ENCODE data around the gene IGDCC3. TPM values are rescaled to one million over a fixed set of nuclear protein-coding genes. Genes with fewer than 3 reads are reported as not detected.

The IGDCC3 gene
- polyA plus RNA-seq, 1 donor (not counting 4 experiments of a cell fraction or from before 2014, with no cell fraction given) = not detected

- no peaks in the 10 kb centered on the region for H3K9me3 ChIP-seq (ENCODE audit: control insufficient read depth, low read depth, low read length)
- FAIRE-seq (no peak), DNase-seq (ENCODE audit: low read depth, low spot score) (no peak)
- H3K4me3 ChIP-seq (ENCODE audit: control insufficient read depth in 2 of 3, extremely low read depth in 1 of 3, insufficient read depth in 2 of 3, low read depth in 1 of 3, low read length in 3 of 3) = no peak overlapping the region
- no peaks in the 10 kb centered on the region for H3K9me1 ChIP-seq (ENCODE audit: control insufficient read depth, extremely low read depth, insufficient read depth, low read length)
- H4K20me1 ChIP-seq (ENCODE audit: control insufficient read depth, extremely low read depth, insufficient read depth, low read length) = no peaks in the 10 kb centered on the region
- H3K4me1 ChIP-seq (ENCODE audit: control insufficient read depth, extremely low read depth, insufficient read depth, low read length) = peaks cover 5% of the 10 kb centered on the region
- no peak overlapping the region for H3K9ac ChIP-seq (ENCODE audit: control insufficient read depth, extremely low read depth, insufficient read depth, low read length)
- H2AFZ ChIP-seq (ENCODE audit: control insufficient read depth, low read length) = no peak overlapping the region
- H3K27ac ChIP-seq (ENCODE audit: control insufficient read depth, insufficient read depth, low read length) = no peak overlapping the region
- no peak overlapping the region for H3K4me2 ChIP-seq (ENCODE audit: control insufficient read depth, extremely low read depth, insufficient read depth, low read depth, low read length)
- TF ChIP-seq CTCF (optimal IDR thresholded peaks at IDR 0.05 in 1 of 3, IDR thresholded peaks at IDR 0.05 in 1 of 3, conservative IDR thresholded peaks at IDR 0.05 in 1 of 3; ENCODE audit: extremely low read depth in 1 of 3, insufficient read depth in 2 of 3, low read length in 3 of 3) (no peak), EZH2 (IDR thresholded peaks at IDR 0.05; ENCODE audit: low read length) (no peak)
- peaks cover 12% of the 10 kb centered on the region for H3K27me3 ChIP-seq (ENCODE audit: control insufficient read depth, extremely low read depth, insufficient read depth, low read length)
- dilution Hi-C loops (cut with MboI; ENCODE audit: extremely low pct_ligation_motif_present, low sequenced_read_pairs) = no loop called here
- no peaks in the 10 kb centered on the region for H3K79me2 ChIP-seq (ENCODE audit: control insufficient read depth, insufficient read depth, low read length)
- no peaks in the 10 kb centered on the region for H3K36me3 ChIP-seq (ENCODE audit: control insufficient read depth in 2 of 2, extremely low read depth in 1 of 2, insufficient read depth in 2 of 2, low read length in 2 of 2)
These were observed 34.8 kb upstream of the IGDCC3 start for GRCh38 chr15:65412556-65412955.

GRCh38 chr15:65411465-65412071 is 33.8 kb upstream of the IGDCC3 start:
- H3K9me3 ChIP-seq (ENCODE audit: control insufficient read depth, low read depth, low read length) = no peaks in the 10 kb centered on the region
- H3K79me2 ChIP-seq (ENCODE audit: control insufficient read depth, insufficient read depth, low read length) = no peaks in the 10 kb centered on the region
- H2AFZ ChIP-seq (ENCODE audit: control insufficient read depth, low read length) = no peak overlapping the region
- FAIRE-seq (no peak), DNase-seq (ENCODE audit: low read depth, low spot score) (no peak)
- no peaks in the 10 kb centered on the region for H4K20me1 ChIP-seq (ENCODE audit: control insufficient read depth, extremely low read depth, insufficient read depth, low read length)
- H3K4me3 ChIP-seq (ENCODE audit: control insufficient read depth in 2 of 3, extremely low read depth in 1 of 3, insufficient read depth in 2 of 3, low read depth in 1 of 3, low read length in 3 of 3) = no peak overlapping the region
- no peak overlapping the region for H3K27ac ChIP-seq (ENCODE audit: control insufficient read depth, insufficient read depth, low read length)
- no peak overlapping the region for H3K4me2 ChIP-seq (ENCODE audit: control insufficient read depth, extremely low read depth, insufficient read depth, low read depth, low read length)
- H3K27me3 ChIP-seq (ENCODE audit: control insufficient read depth, extremely low read depth, insufficient read depth, low read length) = peaks cover 14% of the 10 kb centered on the region
- no peak overlapping the region for H3K9ac ChIP-seq (ENCODE audit: control insufficient read depth, extremely low read depth, insufficient read depth, low read length)
- no peaks in the 10 kb centered on the region for H3K36me3 ChIP-seq (ENCODE audit: control insufficient read depth in 2 of 2, extremely low read depth in 1 of 2, insufficient read depth in 2 of 2, low read length in 2 of 2)
- peaks cover 5% of the 10 kb centered on the region for H3K4me1 ChIP-seq (ENCODE audit: control insufficient read depth, extremely low read depth, insufficient read depth, low read length)
- TF ChIP-seq EZH2 (IDR thresholded peaks at IDR 0.05; ENCODE audit: low read length) (no peak), CTCF (optimal IDR thresholded peaks at IDR 0.05 in 1 of 3, IDR thresholded peaks at IDR 0.05 in 1 of 3, conservative IDR thresholded peaks at IDR 0.05 in 1 of 3; ENCODE audit: extremely low read depth in 1 of 3, insufficient read depth in 2 of 3, low read length in 3 of 3) (no peak)
- dilution Hi-C loops (cut with MboI; ENCODE audit: extremely low pct_ligation_motif_present, low sequenced_read_pairs) = no loop called here
- H3K9me1 ChIP-seq (ENCODE audit: control insufficient read depth, extremely low read depth, insufficient read depth, low read length) = no peaks in the 10 kb centered on the region

Measured in keratinocyte (primary cell).